Kasumi-1 (cell line): ENCODE results near the gene PHB1.

ENCODE experiments used
- DNase-seq, 2 experiments: peaks; one replicate each; lab custom pipeline; 2025; lab: John Stamatoyannopoulos, UW

PHB1 gene

DNA sequence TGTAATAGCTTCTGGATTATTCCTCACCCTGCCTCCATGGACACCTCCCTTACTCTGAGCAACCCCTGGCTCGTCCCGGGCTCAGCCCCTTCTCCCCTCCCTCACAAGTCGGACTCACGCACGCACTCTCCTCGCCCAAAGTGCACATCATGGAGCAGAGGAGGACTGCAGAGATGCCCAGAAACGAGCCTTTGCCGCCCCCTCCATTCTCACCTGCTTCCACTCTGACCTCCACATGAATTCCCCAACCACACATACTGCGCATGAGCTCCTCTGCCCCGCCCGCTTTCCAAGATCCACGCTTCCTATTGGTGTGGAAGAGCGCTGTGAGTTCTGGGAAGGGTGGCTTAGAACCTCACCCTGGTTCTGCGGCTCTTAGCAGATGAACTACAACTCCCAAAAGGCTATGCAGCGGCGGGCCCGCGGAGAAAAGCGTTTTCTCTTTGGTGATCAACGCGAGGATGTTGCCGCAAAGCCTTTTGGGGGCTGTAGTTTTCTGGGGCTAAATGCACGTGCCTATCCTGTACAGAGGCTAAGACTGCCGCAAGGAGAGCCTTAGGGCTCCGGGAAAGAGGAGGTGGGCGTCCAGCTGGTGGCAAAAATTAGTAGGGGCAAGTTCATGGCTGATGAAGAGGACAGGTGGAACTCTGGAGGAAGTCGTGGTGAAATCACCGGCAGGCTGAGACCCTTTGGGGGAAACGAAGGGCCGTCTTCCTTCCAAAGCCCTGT is at the start of gene PHB1:
Gene PHB1 (minus strand): TSS at position 261 of the 729 bp plus-strand sequence. CDS start 1,618 bp downstream, outside the sequence.
- peak; percentile 100 for DNase-seq

DNA sequence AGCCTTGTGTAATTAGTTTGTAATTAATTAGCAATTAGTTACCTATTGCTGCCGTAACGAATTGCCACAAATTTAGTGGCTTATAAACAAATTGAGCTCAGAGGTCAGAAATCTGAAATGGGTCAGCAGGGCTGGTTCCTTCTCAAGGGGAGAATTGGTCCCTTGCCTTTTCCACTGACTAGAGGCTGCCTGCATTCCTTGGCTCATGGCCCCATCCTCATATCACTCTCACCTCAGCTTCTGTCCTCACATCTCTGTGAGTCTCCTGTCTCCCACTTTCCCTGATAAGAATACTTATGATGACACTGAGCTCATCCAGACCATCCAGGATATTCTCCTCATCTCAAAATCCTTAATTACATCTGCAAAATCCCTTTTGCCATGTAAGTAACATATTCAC is 49.4 kb upstream of the PHB1 start:
- DNase-seq: no peak

DNA sequence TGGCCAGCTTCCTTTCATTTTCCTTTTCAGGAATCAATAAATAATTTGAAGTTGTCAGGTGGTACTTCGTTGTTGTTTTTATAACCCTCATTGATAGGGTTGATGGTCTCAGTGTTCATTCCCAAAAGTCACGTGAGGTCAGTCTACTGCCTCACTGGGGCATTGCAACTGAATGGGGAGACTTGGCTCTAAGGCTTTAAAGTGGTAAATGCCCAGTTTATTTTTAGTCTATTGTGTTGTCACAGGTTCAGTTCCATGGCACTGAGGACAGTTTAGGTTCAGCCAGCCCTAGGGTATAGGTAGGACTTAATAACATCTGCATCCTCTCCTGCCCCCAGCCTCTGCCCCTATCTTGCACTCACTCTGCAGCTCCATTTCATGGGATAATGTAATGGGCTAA is 46.9 kb upstream of the PHB1 start:
- no peak for DNase-seq

DNA sequence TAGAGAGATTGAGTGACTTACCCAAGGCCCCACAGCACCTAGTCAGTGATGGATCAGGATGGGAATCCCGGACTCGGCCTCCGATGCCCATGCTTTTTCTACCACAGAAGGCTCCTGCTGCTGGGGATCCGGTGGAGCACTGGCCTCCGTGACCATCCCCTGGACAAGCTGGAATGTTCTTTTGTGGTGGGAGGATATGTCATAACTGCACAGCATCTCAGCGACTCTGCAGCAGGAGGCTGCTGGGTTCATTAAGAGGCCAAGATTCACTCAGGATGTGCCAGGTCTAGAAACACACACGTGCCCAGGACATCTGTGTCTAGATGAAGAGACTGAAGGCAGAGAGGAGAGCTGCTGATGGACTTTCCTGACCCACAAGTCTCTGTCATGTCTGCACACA is 45.7 kb upstream of the PHB1 start:
- DNase-seq: no peak

DNA sequence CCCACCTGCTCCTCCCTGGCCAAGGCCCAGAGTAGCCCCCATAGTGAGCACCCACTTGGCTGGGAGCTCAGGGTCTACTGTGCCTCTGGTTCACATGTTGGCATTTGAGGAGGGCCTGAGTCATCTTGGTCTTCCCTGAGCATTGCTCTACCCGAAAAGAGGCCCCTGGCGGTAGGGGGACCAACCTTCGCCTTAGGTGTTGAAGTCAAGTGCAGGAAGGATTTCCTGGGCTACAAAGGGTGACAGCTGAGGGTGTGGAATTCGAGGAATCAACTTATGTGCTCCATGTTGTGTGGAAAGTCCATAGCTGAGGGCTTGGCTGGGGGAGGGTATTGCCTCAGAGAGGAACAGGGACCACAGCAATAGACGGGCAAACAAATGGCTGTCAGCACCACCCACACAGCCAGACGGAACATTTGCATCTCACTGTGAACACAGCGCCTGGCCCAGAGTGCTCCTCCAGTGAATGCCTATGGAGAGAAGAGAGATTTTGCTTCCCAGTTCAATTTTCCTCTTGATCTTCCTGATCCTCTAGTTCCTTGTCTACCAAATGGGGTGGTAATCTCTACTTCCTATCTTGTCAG is 44.8 kb upstream of the PHB1 start:
- DNase-seq: no peak

DNA sequence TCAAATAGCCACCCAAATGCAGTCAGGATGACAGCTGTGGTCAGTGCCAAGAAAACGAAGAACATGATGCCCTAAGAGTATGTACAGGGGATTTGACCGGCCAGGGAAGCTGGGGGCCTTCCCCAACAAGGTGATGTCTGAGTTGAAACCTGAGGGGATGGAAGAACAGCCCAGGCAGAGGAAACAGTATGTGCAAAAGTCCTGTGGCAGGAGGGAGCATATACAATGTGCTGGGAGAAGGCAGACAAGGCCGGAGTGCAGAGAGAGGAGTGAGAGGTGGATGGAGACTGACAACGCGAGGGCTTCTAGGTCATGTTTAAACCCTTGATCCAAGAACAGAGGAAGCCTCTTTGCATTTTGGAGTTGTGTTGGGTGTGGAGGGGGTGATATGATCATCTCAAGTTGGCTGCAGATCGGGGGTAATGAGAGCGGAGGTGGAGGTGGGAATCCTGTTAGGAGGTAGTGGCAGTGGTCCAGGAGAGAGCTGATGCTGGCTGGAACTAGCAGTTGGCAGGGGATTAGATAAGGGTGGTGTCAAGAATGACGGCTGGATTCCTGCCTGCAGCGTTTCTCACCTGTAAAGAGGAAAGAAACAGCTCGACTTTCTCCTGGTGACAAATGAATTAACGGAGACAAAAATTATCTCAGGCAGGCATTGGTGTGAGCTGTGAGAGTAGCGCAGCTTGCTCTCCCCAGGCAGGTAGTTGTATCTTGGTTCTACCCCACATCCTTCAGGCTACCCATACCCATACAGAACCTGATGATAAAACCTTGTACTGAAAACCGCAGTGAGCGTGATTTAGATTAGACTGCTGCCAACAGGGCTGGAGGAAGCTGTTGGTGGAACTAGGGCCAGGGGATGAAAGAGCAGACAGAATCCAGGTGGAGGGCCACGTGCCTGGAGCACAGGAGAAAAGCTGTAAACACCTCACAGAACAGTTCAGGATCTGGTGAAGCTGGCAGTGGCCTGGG is 43.2 kb upstream of the PHB1 start:
- DNase-seq: no peak

DNA sequence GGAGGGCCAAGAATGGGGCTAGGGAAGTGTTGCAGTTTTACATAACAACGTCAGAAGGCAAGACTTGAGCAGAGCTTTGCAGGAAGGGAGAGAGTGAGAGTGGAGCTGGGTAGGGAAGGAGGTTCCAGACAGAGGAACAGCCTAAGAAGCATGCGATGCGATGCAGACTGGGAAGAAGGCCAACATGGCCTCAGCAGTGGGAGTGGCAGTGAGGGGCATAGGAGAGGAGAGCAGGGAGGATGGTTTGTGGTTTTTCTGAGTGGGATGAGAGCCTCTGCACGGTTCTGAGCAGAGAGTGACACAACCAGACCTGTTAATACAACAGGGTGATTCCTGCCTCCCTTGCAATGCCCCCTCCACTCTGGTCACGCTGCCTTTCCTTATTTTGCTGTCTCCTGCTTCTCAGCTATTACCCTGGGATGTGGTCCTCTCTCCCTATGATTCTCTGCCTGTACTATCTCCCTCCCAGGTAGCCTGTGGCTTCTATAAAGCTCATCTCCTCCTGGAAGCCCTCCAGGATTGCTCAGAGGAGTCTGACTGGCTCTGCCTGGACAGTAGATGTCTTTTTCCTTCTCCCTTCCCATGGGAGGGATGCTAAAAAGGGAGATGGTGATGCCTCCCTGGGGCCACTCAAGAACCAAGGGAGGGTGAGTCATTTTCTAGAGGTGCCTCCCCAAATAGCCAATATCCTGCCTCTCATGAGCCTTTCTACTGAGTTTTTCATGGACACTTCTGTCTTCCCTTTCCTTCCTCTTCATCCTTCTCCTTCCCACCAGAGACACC is 41.7 kb upstream of the PHB1 start:
- peak; percentile 87 to 95 for DNase-seq

DNA sequence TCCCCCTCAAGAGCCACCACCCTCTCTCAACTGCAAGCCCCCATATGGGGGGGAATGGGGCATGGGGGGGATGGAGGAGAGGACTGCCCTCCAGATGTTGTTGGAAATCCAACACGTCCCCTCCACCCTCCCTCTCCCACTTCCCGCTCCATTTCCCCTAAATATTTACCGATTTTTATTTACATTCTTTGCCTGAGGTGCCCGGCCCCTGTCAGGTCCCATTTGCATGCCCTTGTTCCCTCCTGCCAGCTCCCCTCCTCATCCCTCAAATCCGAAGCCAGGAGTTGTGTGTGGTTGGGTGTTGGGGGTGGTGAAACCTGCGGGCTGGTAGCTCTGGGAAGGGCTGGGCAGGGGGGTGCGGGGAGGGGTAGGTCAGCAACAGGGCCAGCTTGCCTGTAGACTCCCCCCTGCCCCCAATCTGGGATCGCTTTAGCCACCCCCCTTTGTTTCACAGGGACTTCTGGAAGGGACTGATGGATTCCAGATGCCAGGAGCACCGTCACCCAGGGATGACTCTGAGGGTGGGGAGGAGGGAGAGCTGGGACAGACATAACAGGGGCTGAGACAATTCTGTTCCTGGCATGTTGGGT is 40.7 kb upstream of the PHB1 start:
- no peak for DNase-seq

DNA sequence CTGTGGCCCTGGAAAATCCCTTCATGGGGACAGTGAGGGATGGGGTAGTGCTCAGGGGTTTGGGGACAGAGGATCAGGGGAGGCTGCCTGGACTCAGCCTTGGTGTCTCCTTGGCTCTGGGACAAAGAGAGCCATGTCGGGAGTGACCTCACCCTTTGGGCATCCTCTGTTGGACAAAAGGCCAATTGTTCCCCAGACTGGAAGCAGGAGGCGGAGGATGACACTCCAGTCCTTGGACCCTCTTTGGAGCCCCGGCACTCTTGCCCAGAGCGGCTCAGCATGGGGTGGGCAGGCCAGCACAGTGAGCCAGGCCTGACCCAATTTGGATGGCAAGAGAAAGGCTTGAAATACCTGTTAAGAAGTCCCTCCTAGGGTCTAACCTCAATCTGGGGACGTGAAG is 39.4 kb upstream of the PHB1 start:
- no peak for DNase-seq

DNA sequence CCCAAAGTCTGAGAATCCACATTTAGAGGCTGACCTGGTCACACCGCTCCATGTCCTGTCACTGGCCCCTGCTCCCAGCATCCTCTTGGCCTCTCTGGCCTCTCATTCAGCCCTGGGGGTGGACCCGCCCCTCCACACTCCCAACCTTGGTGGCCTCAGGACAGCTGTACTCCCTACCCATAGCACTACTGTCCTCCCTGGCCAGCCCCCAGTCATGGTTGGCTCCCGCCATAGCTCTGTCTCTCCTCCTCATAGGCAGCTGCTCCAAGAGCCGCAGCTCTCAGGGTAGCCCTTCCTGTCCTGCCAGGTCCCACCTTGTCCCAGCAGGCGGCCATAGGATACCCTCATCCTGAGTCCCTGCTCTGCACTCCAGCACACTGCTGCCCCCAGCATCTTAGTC is 38.0 kb upstream of the PHB1 start:
- DNase-seq: no peak

DNA sequence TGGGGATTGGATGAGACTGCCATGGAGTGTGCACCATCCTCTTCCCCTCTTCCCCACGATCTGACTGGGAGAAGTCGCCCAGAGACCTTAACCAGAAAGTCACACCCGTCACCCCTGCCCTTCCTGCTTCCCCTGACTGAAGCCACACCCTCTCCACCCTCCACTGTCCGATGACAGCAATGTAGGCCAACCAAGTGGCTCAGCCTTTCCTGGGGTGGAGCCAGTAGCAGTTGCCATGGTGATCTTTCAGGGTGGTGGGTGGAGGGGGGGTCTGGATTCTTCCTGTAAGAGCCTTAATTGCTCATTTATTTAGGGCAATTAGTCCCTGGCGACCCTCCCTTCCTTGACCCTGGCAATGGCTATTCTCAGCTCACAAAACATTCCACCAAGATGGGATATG is 37.5 kb upstream of the PHB1 start:
- no peak for DNase-seq

DNA sequence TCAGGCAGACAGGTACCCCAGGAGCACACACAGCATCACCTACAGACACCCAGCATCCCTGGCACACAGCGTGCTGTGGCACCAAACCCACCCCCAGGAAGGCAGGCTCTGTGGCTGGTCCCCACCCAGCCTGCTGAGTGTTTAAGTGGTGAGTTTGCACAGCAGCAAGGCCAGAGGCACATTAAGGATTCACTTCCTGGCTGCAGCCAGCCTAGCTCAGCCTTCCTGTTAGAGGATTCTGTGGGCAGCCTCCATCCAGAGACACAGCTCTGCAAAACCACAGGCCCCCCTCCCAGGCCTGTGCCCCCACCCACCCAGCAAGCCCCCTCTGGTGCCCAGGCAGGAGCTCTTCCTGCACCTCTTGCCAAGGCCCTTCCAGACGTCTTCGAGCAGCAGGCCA is 36.1 kb upstream of the PHB1 start:
- peak; percentile 62 to 64 for DNase-seq

DNA sequence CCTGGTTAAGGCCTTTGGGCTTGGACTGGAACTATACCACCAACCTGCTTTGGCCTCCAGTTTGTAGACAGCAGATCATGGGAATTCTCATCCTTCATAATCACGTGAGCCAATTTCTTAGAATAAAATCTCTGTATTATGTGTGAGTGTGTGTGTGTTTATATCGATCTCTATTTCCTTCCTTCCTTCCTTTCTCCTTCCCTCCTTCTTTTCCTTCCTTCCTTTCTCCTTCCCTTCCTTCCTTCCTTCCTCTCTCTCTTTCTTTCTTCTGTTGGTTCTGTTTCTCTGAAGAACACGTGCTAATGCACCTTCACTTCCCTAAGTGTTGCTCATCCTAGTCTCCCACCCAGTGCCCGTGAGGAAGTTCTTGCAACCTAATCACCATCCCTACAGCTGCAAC is 35.5 kb upstream of the PHB1 start:
- no peak for DNase-seq

DNA sequence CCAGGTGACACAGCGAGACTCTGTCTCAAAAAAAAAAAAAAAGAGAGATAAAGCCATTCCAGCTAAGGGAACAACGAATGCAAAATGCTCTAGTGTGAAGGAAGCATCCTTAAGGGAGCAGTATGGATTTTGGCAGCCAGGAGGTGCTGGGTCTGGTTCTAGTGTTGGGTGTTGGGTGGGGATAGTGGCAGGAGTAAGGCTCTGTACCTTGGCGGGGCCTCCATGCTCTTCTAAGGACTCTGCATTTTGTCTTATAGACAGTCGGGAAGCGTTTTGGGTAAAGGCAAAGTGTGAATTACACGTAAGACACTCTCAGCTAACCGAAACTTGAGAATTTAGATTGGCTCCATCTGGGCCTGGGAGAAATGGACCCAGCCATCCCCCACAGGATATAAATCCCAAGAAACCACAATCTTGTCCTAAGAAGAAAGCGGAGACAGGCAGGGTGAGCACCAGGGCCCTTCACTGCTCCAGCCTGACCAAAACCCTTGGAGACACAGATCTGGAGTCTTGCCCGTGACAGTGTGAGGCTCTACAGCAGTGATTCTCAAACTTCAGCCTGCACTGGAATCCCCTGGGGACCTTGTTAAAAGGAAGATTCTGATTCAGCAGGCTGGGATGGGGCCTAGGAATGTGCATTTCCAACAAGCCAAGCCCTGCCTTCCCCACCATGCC is 33.1 kb upstream of the PHB1 start:
- DNase-seq: no peak

DNA sequence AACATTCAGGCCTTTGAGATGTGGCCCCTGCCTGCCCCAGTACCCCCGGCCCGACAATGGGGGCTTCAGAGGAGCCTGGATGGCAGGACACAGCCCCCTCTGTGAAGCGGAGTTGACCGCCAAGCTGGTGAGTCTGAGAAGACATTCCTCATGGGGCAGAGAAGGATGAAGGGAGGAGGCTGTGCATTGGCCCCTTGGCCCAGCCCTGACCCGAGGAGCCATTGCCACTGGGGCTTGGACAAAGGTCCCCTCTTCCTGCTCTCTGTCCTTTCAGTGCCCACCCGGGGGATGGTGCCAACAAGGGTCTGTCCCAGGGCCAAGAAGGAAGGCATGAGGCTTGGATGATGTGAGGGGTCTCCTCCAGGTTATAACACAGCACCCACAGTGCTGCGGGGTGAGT is 30.9 kb upstream of the PHB1 start:
- no peak for DNase-seq

DNA sequence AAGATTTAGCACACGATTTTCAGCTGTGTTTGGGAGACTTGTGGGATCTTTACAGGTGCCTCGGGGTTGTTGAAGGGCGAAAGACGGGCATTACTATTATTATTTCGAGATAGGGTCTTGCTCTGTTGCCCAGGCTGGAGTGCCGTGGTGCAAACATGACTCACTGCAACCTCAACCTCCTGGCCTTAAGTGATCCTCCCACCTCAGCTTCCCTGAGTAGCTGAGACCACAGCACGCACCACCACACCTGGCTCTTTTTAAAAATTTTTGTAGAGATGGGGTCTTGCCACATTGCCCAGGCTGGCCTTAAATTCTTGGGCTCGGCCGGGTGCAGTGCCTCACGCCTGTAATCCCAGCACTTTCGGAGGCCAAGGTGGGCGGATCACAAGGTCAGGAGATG is 29.7 kb upstream of the PHB1 start:
- no peak for DNase-seq

DNA sequence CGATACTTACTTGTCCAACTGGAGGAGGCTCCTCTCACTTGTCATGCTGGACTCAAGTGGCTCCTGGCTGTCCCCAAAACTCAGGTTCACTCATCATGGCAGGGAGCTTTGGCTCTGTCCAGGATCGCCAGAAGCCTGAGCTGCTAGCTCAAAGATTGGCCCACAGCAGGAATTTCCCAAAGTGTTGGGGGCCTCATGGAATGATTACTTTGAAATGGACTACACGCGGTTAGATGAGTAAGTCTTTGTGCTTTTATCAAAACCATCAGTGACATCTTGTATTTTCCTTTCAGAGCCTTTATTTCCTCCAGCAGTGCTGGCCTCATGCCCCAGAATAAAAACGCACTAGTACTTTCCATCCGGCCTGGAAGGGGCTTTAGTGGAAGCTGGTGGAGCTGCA is 29.2 kb upstream of the PHB1 start:
- DNase-seq: no peak

DNA sequence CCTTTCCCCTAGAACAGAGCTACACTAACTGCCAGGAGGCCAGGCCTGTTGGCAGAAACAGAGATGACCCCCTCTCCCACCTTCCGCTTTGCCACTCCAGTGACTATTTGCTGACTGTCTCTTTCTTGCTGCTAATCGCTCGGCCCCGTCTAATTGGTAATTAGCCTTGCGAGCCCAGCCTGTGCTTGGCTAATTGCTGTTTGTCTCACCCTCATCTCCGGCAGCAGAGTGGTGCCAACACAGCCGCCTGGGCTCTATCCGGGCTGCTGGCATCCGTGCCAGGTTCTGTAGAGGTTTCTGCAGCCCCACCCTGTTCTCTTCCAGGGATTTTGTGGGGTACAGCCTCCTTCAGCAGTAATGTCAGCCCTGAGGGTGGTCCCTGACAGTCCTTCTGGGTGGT is 27.4 kb upstream of the PHB1 start:
- DNase-seq: no peak

DNA sequence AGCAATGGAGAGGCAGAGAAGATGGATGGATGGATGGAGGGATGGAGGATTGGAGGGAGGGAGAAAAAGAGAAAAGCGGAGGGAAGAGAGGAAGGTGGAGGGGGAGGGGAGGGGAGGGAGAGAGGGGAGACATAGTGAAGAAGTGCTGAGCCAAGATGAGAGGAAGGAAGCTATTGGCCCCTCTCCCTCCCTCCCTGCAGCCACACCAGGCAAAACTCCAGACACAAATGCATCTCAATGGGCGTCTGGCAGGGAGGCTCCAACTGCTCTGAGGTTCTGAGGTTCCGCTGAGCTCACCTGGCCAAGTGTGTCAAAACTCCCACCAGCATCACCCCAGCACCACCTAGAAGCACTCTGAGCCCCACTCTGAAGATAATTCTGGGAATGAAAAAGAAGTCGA is 26.9 kb upstream of the PHB1 start:
- DNase-seq: no peak

DNA sequence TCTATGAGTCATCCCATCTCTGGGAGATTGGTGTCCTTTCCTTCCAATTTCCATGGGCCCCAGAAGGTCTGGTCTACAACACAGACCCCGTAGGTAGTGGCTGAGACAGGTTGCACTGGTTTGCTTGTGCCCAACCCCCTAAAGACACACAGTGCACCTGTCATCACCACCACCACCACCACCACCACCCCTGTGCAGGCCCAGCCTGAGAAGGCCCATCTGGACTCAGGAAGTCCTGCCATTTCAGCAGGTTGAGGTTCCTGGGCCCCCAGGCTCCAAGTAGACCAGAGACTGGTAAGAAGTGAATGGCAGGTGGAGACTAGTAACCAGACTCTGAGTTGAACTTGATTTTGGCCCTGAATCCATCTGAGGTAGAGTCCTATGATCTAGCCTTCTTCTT is 25.9 kb upstream of the PHB1 start:
- no peak for DNase-seq
